Measurements from ENCODE around the gene TTC28.
A peak's percentile ranks its signal among the peaks of the same experiment; 100 is the strongest.

Gene TTC28

DNA sequence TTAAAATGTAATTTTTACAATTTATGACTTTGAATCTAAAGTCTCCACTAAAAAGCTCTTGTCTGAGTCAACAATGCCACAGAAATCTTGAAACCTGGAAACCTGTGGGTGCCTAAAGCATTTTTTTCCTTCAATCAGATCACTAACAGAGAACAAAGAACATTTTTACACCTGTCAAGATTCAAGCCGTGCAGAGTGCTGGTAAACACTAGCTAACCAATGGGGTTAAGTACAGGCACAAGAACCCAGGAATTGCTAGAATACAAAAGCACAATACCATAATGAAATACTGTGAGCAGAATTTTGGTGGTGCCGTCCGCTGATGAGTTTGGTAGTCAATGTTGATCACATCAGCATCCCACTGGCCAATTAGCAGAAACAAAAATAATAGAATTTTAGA is 380.3 kb downstream of the TTC28 start:
- H3K36me3 Mint-ChIP-seq (ENCODE audit: low read depth), result peaks cover 12% of the 10 kb centered on the region
- H3K4me3 Mint-ChIP-seq, result no peak overlapping the region
- H3K27ac Mint-ChIP-seq, result no peak overlapping the region
- H3K4me1 Mint-ChIP-seq, result peaks cover 23% of the 10 kb centered on the region
- H3K9me3 Mint-ChIP-seq, result no peaks in the 10 kb centered on the region
- TF ChIP-seq, protein P1, sequence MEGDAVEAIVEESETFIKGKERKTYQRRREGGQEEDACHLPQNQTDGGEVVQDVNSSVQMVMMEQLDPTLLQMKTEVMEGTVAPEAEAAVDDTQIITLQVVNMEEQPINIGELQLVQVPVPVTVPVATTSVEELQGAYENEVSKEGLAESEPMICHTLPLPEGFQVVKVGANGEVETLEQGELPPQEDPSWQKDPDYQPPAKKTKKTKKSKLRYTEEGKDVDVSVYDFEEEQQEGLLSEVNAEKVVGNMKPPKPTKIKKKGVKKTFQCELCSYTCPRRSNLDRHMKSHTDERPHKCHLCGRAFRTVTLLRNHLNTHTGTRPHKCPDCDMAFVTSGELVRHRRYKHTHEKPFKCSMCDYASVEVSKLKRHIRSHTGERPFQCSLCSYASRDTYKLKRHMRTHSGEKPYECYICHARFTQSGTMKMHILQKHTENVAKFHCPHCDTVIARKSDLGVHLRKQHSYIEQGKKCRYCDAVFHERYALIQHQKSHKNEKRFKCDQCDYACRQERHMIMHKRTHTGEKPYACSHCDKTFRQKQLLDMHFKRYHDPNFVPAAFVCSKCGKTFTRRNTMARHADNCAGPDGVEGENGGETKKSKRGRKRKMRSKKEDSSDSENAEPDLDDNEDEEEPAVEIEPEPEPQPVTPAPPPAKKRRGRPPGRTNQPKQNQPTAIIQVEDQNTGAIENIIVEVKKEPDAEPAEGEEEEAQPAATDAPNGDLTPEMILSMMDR (IDR thresholded peaks at IDR 0.05), result no peak
- DNase-seq, result no peak
- no peaks in the 10 kb centered on the region for H3K27me3 Mint-ChIP-seq (ENCODE audit: low read depth, poor library complexity)

DNA sequence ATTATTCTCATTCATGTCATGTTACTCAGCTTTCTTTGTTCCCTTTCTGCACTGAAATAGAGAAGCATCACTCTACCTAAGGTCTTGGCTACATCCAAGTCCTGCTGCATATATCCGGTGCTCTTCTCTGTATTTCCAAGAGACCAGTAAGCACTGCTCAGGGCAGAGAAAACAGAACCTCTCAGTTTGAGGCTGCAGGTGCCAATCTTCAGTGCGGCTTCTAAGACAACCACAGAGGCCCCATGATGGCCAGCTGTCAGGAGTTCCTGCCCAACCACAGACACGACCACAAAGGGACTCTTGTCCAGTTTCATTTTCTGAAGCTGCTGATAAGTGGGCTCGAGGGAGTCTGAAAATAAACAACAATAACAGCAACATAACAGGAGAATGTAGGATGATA is 382.1 kb downstream of the TTC28 start:
- peaks cover 18% of the 10 kb centered on the region for H3K36me3 Mint-ChIP-seq (ENCODE audit: low read depth)
- H3K27me3 Mint-ChIP-seq (ENCODE audit: low read depth, poor library complexity), result no peaks in the 10 kb centered on the region
- H3K4me3 Mint-ChIP-seq, result no peak overlapping the region
- DNase-seq, result no peak
- peaks cover 23% of the 10 kb centered on the region for H3K4me1 Mint-ChIP-seq
- TF ChIP-seq, protein P1 (IDR thresholded peaks at IDR 0.05), result no peak
- no peaks in the 10 kb centered on the region for H3K9me3 Mint-ChIP-seq
- H3K27ac Mint-ChIP-seq, result peak overlapping the region; percentile 17

DNA sequence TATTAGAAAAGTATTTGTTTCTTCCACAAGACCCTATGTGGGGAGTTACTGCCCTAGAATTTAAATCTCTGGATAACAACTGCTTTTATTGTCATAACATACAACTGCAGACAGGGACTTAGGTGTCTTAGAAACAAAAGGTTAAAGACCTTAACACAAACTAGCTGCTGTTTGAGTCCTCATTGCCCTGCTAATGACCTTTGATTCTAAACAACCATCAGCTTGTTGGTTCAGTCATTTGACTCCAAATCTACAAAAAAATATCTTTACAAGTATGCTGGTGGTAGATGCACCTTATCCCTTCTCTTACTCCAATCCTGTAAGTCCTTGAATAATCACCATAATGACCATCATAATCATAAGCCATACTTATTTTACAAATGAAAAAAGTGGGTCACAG is 383.2 kb downstream of the TTC28 start:
- H3K36me3 Mint-ChIP-seq (ENCODE audit: low read depth), result peaks cover 18% of the 10 kb centered on the region
- no peak overlapping the region for H3K27ac Mint-ChIP-seq
- TF ChIP-seq, protein P1 (IDR thresholded peaks at IDR 0.05), result no peak
- DNase-seq, result no peak
- no peaks in the 10 kb centered on the region for H3K9me3 Mint-ChIP-seq
- no peaks in the 10 kb centered on the region for H3K27me3 Mint-ChIP-seq (ENCODE audit: low read depth, poor library complexity)
- H3K4me3 Mint-ChIP-seq, result no peak overlapping the region
- H3K4me1 Mint-ChIP-seq, result peaks cover 23% of the 10 kb centered on the region

DNA sequence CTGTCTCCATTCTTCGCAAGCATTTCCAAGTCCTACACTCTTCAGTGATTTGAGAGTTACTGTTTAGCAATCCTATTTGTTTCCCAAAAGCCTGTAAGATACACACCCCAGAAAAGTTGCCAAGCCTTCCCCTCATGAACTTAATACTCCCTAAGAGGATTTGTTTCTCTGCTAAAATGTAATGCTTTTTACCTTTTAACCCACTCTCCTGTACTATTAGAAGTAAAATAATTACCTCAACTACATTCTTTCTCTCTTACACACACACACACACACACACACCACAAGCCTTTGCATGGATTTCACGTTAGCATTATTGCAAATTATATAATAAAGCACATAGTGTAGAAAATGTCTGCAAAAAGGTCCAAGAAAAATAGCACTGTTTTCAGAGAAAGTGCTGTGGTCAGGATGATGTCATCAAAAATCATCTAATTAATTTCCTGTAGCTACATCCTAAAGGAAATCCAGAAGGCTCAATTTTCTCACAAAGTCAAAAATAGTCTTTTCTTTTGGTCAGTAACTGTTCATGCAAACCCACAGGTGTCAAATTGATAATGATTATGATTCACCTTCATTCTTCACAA is 396.5 kb downstream of the TTC28 start:
- H3K4me3 Mint-ChIP-seq, result no peak overlapping the region
- H3K9me3 Mint-ChIP-seq, result no peaks in the 10 kb centered on the region
- no peaks in the 10 kb centered on the region for H3K27me3 Mint-ChIP-seq (ENCODE audit: low read depth, poor library complexity)
- peaks cover 6% of the 10 kb centered on the region for H3K36me3 Mint-ChIP-seq (ENCODE audit: low read depth)
- DNase-seq, result no peak
- no peaks in the 10 kb centered on the region for H3K4me1 Mint-ChIP-seq
- TF ChIP-seq, protein P1 (IDR thresholded peaks at IDR 0.05), result no peak
- H3K27ac Mint-ChIP-seq, result peak overlapping the region; percentile 81

DNA sequence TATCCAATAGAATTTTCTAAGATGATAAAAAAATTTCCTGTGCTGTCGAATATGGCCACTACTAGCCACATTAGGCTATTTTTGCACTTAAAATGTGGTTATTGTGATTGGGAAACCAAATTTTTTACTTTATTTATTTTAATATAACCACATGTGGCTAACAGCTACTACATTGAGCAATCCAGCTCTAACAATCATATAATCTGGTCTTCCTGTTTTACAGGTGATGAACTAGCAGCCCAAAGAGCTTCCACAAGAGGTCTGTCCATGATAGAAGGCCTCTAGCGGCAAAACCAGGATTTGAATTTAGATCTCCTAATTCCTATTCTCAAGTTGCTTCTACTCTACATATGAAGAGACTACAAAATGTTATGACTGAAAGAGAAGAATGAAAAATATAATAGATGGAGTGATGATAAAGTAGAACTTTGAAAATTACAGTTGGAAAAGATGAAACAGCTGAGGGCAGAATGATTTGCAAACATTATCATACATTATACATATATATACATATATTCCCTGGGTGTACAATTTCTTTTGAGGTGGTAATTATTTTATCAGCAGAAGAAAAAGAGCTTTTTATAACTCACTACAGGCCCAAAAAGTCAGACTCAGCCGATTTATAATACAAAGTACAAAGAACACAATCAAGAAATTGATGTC is 397.1 kb downstream of the TTC28 start:
- no peaks in the 10 kb centered on the region for H3K4me1 Mint-ChIP-seq
- no peaks in the 10 kb centered on the region for H3K9me3 Mint-ChIP-seq
- no peak overlapping the region for H3K27ac Mint-ChIP-seq
- peaks cover 6% of the 10 kb centered on the region for H3K36me3 Mint-ChIP-seq (ENCODE audit: low read depth)
- H3K27me3 Mint-ChIP-seq (ENCODE audit: low read depth, poor library complexity), result no peaks in the 10 kb centered on the region
- no peak for DNase-seq
- TF ChIP-seq, protein P1 (IDR thresholded peaks at IDR 0.05), result no peak
- no peak overlapping the region for H3K4me3 Mint-ChIP-seq

DNA sequence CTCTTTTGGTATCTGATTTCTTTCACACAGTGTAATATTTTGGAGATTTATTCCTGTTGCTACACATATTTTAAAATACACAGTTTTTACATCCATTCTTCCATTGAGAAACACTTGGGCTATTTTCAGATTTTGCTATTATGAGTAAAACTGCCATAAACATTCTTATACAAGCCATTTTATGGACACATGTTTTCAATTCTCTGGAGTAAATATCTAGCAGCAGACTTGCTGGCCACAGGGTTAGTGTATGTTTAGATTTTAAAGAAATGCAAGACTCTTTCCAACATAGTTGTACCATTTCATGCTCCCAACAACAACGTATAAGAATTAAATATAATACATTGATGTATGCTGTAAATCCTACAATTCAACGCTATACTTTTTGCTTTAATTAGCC is 399.8 kb downstream of the TTC28 start:
- Mint-ChIP-seq H3K4me3 (no peak overlapping the region), H3K4me1 (no peaks in the 10 kb centered on the region), H3K27me3 (ENCODE audit: low read depth, poor library complexity) (no peaks in the 10 kb centered on the region), H3K27ac (no peak overlapping the region), H3K9me3 (no peaks in the 10 kb centered on the region), H3K36me3 (ENCODE audit: low read depth) (peaks cover 6% of the 10 kb centered on the region)
- TF ChIP-seq, protein P1 (IDR thresholded peaks at IDR 0.05), result no peak
- no peak for DNase-seq
